GM19238 (cell line): ENCODE measurements around the gene KCND3.
"Not testable (repeated sequence)": the region's sequence is repeated elsewhere in the genome, so short reads cannot be mapped to it uniquely, and the experiment has no call there.

Experiments
- DNase-seq: peaks from one replicate; pipeline ENCODE4 v3.0.0; 2011; ENCODE audit warnings: low spot score; ENCODE audit not compliant: insufficient read length

Gene KCND3

GRCh38 chr1:111814642-111815041, 174.8 kb downstream of the KCND3 start:
- DNase-seq = no peak

DNA sequence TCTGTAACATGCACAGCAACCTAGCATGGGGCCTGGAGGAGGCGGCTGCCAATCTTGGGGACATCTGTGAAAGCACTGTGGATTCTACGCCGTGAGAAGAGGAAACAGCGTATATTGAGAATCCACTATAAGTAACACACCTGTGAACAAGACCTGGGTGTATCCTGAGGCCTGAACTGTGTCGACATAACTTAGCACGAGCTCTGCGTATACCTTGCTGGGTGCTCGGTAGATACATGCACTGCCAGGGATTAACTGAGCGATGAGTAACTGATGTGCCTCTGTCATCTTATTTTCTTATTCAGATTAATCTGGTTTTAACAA, 175.2 kb downstream of the KCND3 start:
- no peak for DNase-seq

- DNase-seq = no peak
These were observed 175.8 kb downstream of the KCND3 start for GRCh38 chr1:111813440-111814304.

- DNase-seq = no peak
These were observed 177.2 kb downstream of the KCND3 start for GRCh38 chr1:111812306-111812705.

- no peak for DNase-seq
These were observed 177.6 kb downstream of the KCND3 start for GRCh38 chr1:111811891-111812290.

DNA sequence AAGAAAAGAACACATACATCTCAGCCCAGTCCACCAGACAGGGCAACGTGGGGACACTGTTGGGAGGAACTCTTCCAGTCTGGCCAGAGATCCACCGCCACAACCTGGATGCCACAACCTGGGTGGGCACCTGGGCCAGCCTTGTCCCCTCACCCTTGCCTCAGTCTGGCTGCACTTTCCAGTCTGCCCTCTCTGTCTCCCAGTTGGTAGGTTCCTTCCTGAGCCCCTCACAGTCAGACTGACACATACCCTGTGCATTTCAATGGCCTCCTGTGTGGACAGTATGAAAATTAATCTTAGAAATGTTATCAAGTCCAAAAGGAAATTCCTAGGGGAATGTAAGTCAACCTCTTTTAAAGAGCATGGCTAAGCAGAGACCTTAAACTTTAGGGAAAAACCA, 184.2 kb downstream of the KCND3 start:
- DNase-seq = no peak

DNA sequence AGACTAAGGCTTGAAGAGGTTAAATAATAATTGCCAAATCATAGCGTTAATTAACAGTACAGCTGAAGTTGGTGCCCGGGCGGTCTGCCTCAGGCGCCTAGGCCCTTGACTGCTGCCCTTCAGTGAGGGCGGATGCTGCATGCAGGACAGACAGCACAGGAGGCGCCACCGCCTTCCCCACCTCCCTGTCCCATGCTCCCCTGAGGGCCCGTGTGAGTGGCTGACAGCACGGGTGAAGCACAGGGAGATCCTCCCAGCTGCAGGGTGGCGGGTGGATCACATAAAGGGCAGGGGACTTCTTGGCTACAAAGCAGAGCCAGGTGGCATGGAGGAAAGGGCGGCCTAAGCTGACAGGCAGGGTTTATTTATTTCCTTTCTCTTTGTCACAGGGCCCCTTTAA, 184.7 kb downstream of the KCND3 start:
- no peak for DNase-seq

- DNase-seq = no peak
These were observed 185.5 kb downstream of the KCND3 start for GRCh38 chr1:111803951-111804350.

DNA sequence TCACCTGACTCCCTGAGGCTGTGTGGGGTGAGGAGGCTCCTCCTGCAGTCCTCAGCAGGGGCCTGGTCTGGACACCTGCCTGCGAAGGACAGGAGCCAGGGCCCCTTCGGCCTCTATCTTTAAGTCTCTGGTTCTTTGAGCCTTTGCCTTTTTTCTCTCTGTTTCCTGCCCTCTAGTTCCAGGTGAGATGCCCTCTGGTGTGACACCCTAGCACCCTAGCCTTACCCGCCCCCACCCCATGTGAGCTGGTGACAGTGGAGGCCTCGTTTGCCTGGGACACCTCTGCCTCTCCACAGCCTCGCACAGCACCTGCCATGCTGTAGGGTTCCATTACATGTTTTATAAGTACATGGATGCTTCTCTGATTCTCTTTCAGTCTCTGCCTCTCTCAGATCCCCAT, 186.5 kb downstream of the KCND3 start:
- no peak for DNase-seq

GRCh38 chr1:111802110-111802509, 187.4 kb downstream of the KCND3 start:
- no peak for DNase-seq

DNA sequence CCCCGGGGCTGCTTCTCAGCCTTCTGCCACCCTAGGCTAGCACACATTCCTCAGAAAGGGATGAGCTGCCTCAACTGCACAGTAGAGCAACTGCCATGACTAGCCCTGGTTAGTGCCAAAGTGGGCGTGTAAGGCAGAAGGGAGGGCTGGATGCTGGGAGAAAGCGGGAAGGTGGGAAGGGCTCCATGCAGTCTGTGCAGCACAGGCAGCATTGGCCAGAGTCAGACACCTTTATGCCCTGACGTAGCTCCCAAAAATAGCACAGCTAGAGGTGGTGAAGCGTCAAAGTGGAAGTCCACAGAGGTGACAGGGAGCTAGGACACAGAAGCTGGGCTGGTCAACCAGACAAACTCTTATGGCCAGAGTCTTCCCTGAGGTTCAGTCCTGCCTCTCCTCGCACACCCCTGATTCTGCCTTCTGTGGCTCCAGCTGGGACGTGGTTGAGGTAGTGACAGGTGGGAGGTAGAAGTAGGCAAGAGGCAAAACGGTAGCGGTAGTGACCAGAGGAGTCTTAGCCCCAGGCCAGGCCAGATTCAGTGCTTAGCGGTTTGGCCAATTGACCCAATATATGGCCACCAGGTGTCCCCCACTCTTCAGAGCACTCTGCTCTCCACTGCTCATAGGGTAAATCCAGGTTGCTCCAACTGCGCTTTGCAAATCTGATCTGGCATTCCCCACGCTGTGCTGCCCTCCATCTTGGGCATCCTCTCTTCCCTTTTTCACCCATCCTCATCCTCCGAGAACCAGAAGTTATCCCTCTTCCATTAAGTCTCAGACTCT, 188.2 kb downstream of the KCND3 start:
- DNase-seq = no peak

DNA sequence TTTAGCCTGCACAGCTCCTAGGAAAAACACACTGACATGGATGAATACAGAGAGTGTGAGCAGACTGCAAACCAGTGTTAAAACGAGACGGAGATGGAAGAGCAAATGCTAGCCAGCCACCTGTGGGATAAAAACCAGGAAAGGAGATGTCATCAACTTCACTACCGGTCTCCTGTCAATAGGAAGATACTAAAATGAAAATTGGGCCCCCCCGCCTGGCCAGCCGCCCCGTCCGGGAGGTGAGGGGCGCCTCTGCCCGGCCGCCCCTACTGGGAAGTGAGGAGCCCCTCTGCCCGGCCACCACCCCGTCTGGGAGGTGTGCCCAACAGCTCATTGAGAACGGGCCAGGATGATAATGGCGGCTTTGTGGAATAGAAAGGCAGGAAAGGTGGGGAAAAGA, 189.7 kb downstream of the KCND3 start:
- not testable (repeated sequence) for DNase-seq

- DNase-seq = no peak
These were observed 190.9 kb downstream of the KCND3 start for GRCh38 chr1:111798580-111798979.

- no peak for DNase-seq
These were observed 194.1 kb downstream of the KCND3 start for GRCh38 chr1:111795401-111795800.

- no peak for DNase-seq
These were observed 195.5 kb downstream of the KCND3 start for GRCh38 chr1:111793923-111794322.

- no peak for DNase-seq
These were observed 197.2 kb downstream of the KCND3 start for GRCh38 chr1:111792249-111792648.

DNA sequence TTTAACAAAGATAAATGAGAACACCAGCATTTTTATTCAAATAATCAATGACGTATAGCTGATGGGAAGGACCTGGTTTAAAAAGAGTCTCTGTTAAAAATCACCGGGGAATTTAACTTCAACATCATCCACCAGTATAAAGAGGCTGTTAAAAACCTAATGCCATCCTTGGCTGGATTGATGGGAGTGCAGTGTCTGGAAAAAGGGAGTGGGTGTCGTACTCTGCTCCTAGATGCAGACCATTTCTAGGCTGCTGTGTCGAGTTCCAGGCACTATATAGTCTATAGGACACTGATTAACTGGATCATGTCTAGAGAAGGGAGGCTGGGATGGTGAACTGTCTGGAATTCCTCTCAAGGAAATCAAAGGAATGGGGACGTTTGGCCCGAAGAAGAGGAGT, 197.7 kb downstream of the KCND3 start:
- no peak for DNase-seq

GRCh38 chr1:111789666-111790316, 199.7 kb downstream of the KCND3 start:
- no peak for DNase-seq

GRCh38 chr1:111789142-111789541, 200.3 kb downstream of the KCND3 start:
- DNase-seq = no peak

GRCh38 chr1:111786669-111787207, 202.7 kb downstream of the KCND3 start:
- DNase-seq = no peak

DNA sequence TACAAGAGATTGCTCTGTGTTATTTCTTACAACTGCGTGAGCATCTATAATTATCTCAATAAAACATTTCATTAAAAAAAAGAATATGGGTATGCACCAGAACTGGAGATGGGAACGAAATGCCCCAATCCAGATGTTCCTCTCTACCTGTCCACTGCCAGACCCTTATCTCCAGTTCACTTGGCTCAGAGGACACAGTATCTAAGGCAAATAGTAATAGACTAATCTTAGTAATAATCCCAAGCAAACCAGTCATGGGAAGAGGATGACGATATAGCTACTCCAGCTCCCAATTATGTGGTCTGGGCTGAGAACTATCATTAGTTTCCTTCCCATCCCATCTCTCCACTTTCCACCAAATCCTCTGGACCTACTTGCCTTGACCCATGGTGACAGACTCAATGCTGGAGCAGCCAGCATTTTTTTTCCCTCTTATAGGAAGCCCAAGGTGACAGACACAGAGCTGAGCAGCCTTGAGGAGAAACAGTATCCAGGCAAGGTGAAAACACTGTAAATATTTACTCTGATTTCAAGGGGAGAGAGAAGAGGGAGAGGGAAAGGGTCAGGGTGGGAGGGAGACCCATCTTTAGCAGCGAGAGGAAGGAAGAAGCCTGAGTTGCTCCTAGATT, 205.1 kb downstream of the KCND3 start:
- no peak for DNase-seq

DNA sequence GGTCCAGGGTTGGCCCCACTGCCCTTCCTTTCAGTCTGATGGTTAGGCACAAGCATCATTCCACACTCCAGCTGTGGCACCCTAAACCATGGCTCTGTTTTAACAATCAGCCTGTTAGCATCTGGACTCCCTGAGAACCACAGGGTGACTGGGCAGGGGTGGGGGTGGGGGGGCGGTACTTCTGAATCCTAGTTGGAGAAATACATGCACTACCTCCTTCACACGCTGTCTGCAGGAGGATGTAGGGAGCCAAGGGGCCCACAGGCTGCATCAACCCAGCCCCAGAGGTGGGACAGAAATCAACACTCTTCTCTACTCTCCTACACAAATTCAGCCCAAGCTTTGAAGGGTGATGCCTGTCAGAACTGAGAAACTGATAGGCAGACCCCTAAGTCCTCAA, 209.9 kb downstream of the KCND3 start:
- no peak for DNase-seq
